ENCODE results near the gene MMD2.
"Not testable (repeated sequence)": the region's sequence is repeated elsewhere in the genome, so short reads cannot be mapped to it uniquely, and the experiment has no call there.

Gene MMD2

GRCh38 chr7:4958477-4959301 lies at the start of gene MMD2:
MMD2 (minus strand) TSS chr7:4959187; CDS start chr7:4959017, 170 bp downstream.
- DNase-seq (ENCODE audit: low read depth in 2 of 2, low spot score in 1 of 2): no peak

- DNase-seq (ENCODE audit: low read depth in 2 of 2, low spot score in 1 of 2): no peak
Observed at GRCh38 chr7:5005066-5005465, 46.1 kb upstream of the MMD2 start.

- no peak for DNase-seq (ENCODE audit: low read depth in 2 of 2, low spot score in 1 of 2)
Observed at GRCh38 chr7:5001911-5002310, 42.9 kb upstream of the MMD2 start.

- DNase-seq (ENCODE audit: low read depth in 2 of 2, low spot score in 1 of 2): no peak
Observed at GRCh38 chr7:5001003-5001402, 42.0 kb upstream of the MMD2 start.

- DNase-seq (ENCODE audit: low read depth in 2 of 2, low spot score in 1 of 2): no peak
Observed at GRCh38 chr7:4999369-4999950, 40.5 kb upstream of the MMD2 start.

- no peak for DNase-seq (ENCODE audit: low read depth in 2 of 2, low spot score in 1 of 2)
Observed at GRCh38 chr7:4998910-4999309, 39.9 kb upstream of the MMD2 start.

GRCh38 chr7:4998244-4998643 lies 39.3 kb upstream of the MMD2 start:
- DNase-seq (ENCODE audit: low read depth in 2 of 2, low spot score in 1 of 2): no peak

- no peak for DNase-seq (ENCODE audit: low read depth in 2 of 2, low spot score in 1 of 2)
Observed at GRCh38 chr7:4996696-4997222, 37.8 kb upstream of the MMD2 start.

- no peak for DNase-seq (ENCODE audit: low read depth in 2 of 2, low spot score in 1 of 2)
Observed at GRCh38 chr7:4995429-4995969, 36.5 kb upstream of the MMD2 start.

GRCh38 chr7:4993471-4993870 lies 34.5 kb upstream of the MMD2 start:
- DNase-seq (ENCODE audit: low read depth in 2 of 2, low spot score in 1 of 2): no peak

- DNase-seq (ENCODE audit: low read depth in 2 of 2, low spot score in 1 of 2): not testable (repeated sequence)
Observed at GRCh38 chr7:4982741-4983140, 23.8 kb upstream of the MMD2 start.

GRCh38 chr7:4981295-4981890 lies 22.4 kb upstream of the MMD2 start:
- DNase-seq (ENCODE audit: low read depth in 2 of 2, low spot score in 1 of 2): not testable (repeated sequence)

- DNase-seq (ENCODE audit: low read depth in 2 of 2, low spot score in 1 of 2): not testable (repeated sequence)
Observed at GRCh38 chr7:4975626-4976025, 16.6 kb upstream of the MMD2 start.

- DNase-seq (ENCODE audit: low read depth in 2 of 2, low spot score in 1 of 2): peak; percentile 79 to 87
Observed at GRCh38 chr7:4973728-4974198, 14.8 kb upstream of the MMD2 start.

- DNase-seq (ENCODE audit: low read depth in 2 of 2, low spot score in 1 of 2): not testable (repeated sequence)
Observed at GRCh38 chr7:4972446-4972845, 13.5 kb upstream of the MMD2 start.

GRCh38 chr7:4965295-4966022 lies 6.5 kb upstream of the MMD2 start:
- DNase-seq (ENCODE audit: low read depth in 2 of 2, low spot score in 1 of 2): no peak

- DNase-seq (ENCODE audit: low read depth in 2 of 2, low spot score in 1 of 2): no peak
Observed at GRCh38 chr7:4964506-4964905, 5.5 kb upstream of the MMD2 start.

- no peak for DNase-seq (ENCODE audit: low read depth in 2 of 2, low spot score in 1 of 2)
Observed at GRCh38 chr7:4962872-4963775, 4.1 kb upstream of the MMD2 start.

- DNase-seq (ENCODE audit: low read depth in 2 of 2, low spot score in 1 of 2): no peak
Observed at GRCh38 chr7:4960363-4960762, 1.4 kb upstream of the MMD2 start.

GRCh38 chr7:4959893-4960292 lies 906 bp upstream of the MMD2 start:
- DNase-seq (ENCODE audit: low read depth in 2 of 2, low spot score in 1 of 2): no peak

Measured in stimulated activated CD8-positive, alpha-beta memory T cell treated with anti-CD3 and anti-CD28 coated beads, Interleukin-4, amount 100 ng/mL, for 4 hours (primary cell).